Peyer's patch (tissue), 4 donors: ENCODE measurements around the gene HSP90AB1.

ENCODE experiments used
- POLR2A ChIP-seq, 2 donors: fragments of 450-650 bp; IDR thresholded peaks; one replicate each; pipeline ENCODE4 v1.5.1; 2017; ENCODE audit warnings: antibody characterized with exemption in 2 of 2, mild to moderate bottlenecking in 2 of 2, moderate library complexity in 2 of 2
- TF ChIP-seq, protein P1 (sequence below), 6 experiments: fragments of 450-650 bp in 4 of 6; fragments of 200-600 bp in 2 of 6; sonication (generic) in 1 of 6; IDR thresholded peaks; one replicate each; pipeline ENCODE4 v1.5.1; 2017 to 2019; ENCODE audit warnings: antibody characterized with exemption in 6 of 6, mild to moderate bottlenecking in 3 of 6, moderate library complexity in 1 of 6

DNA sequence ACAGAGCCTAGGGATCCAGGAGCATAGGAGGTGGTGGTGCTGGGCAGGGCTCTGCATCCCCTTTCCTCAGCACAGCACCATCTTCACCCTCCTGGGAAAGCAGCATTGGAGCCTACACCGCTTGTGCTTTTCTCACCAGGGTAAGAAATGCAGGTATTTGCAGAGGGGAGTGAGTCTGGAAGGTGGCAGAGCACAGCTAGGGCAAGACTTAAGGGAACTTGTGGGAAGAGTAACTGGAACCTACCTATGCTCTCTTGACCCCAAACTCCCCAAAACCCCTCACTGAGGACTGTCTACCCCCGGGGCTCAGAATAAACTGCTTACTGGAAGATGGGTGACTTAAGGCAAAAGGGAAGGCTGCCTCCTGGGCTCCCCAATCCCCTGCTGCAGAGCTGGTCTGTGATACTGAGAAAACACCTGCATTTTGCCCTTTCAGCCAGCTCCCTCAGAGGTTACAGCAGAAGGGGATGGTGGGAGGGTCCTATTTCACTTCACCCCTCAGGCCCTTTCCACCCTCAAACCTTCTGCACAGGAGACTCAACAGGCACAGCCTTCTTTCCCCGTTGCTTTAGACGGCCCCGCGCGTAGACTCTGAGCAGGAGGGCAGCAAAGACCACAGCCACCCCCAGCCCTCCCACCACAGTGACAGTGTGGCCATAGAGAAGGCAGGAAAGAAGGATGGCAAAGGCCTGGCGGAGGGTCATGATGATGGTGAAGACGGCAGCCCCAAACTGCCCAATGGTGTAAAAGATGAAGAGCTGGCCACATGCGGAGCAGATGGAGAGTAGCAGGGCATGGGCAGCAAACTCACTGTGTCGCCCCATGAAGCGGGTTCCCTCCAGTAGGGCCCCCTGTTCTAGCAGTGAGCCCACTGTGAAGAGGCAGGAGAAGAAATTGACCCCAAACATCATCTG lies 7.5 kb downstream of the HSP90AB1 start:
- TF ChIP-seq, protein P1, sequence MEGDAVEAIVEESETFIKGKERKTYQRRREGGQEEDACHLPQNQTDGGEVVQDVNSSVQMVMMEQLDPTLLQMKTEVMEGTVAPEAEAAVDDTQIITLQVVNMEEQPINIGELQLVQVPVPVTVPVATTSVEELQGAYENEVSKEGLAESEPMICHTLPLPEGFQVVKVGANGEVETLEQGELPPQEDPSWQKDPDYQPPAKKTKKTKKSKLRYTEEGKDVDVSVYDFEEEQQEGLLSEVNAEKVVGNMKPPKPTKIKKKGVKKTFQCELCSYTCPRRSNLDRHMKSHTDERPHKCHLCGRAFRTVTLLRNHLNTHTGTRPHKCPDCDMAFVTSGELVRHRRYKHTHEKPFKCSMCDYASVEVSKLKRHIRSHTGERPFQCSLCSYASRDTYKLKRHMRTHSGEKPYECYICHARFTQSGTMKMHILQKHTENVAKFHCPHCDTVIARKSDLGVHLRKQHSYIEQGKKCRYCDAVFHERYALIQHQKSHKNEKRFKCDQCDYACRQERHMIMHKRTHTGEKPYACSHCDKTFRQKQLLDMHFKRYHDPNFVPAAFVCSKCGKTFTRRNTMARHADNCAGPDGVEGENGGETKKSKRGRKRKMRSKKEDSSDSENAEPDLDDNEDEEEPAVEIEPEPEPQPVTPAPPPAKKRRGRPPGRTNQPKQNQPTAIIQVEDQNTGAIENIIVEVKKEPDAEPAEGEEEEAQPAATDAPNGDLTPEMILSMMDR (IDR thresholded peaks at IDR 0.05) = no peak
- no peak for TF ChIP-seq POLR2A (IDR thresholded peaks at IDR 0.05)
